ENCODE data around the gene CFP. TPM values are rescaled to one million over a fixed set of nuclear protein-coding genes. Genes with fewer than 3 reads are reported as not detected.
A peak's percentile ranks its signal among the peaks of the same experiment; 100 is the strongest.

The CFP gene
- total RNA-seq, 2 donors from 2014 or later = 13.1 to 18.9 TPM

GRCh38 chrX:47645530-47645929, 15.8 kb upstream of the CFP start:
- TF ChIP-seq CTCF (IDR thresholded peaks at IDR 0.05) = no peak
- ATAC-seq (ENCODE audit: insufficient number of reproducible peaks, low FRiP score, low read depth) = no peak
- peaks cover 6 to 17% of the 10 kb centered on the region in 2 donors for H3K4me1 ChIP-seq (ENCODE audit: control insufficient read depth in 1 of 2, low read depth in 2 of 2)
- no peaks in the 10 kb centered on the region for H3K9me3 ChIP-seq
- no peak overlapping the region for H3K27ac ChIP-seq
- H3K36me3 ChIP-seq = no peaks in the 10 kb centered on the region
- DNase-seq (ENCODE audit: low spot score) = no peak
- H3K4me3 ChIP-seq = no peak overlapping the region
- no peaks in the 10 kb centered on the region for H3K27me3 ChIP-seq (replicated peaks; ENCODE audit: insufficient read depth)

GRCh38 chrX:47644557-47645091, 14.9 kb upstream of the CFP start:
- Histone ChIP-seq H3K4me1 (ENCODE audit: control insufficient read depth in 1 of 2, low read depth in 2 of 2) (peaks cover 6 to 17% of the 10 kb centered on the region in 2 donors), H3K27me3 (replicated peaks; ENCODE audit: insufficient read depth) (no peaks in the 10 kb centered on the region), H3K4me3 (no peak overlapping the region), H3K27ac (no peak overlapping the region), H3K36me3 (peaks cover under 1% of the 10 kb centered on the region), H3K9me3 (no peaks in the 10 kb centered on the region)
- TF ChIP-seq CTCF (IDR thresholded peaks at IDR 0.05) = peak; percentile 38
- no peak for DNase-seq (ENCODE audit: low spot score)
- no peak for ATAC-seq (ENCODE audit: insufficient number of reproducible peaks, low FRiP score, low read depth)

- Histone ChIP-seq H3K9me3 (no peaks in the 10 kb centered on the region), H3K4me3 (no peak overlapping the region), H3K27ac (no peak overlapping the region), H3K27me3 (replicated peaks; ENCODE audit: insufficient read depth) (no peaks in the 10 kb centered on the region), H3K4me1 (ENCODE audit: control insufficient read depth in 1 of 2, low read depth in 2 of 2) (peaks cover 2 to 11% of the 10 kb centered on the region in 2 donors), H3K36me3 (peaks cover 5% of the 10 kb centered on the region)
- TF ChIP-seq CTCF (IDR thresholded peaks at IDR 0.05) = no peak
- no peak for DNase-seq (ENCODE audit: low spot score)
- ATAC-seq (ENCODE audit: insufficient number of reproducible peaks, low FRiP score, low read depth) = no peak
Observed at GRCh38 chrX:47643926-47644325, 14.2 kb upstream of the CFP start.

- H3K27me3 ChIP-seq (replicated peaks; ENCODE audit: insufficient read depth) = no peaks in the 10 kb centered on the region
- DNase-seq (ENCODE audit: low spot score) (no peak), ATAC-seq (ENCODE audit: insufficient number of reproducible peaks, low FRiP score, low read depth) (no peak)
- no peak overlapping the region for H3K4me3 ChIP-seq
- no peaks in the 10 kb centered on the region for H3K9me3 ChIP-seq
- no peak overlapping the region for H3K27ac ChIP-seq
- H3K36me3 ChIP-seq = peaks cover 23% of the 10 kb centered on the region
- TF ChIP-seq CTCF (IDR thresholded peaks at IDR 0.05) = no peak
- H3K4me1 ChIP-seq (ENCODE audit: control insufficient read depth in 1 of 2, low read depth in 2 of 2) = no peaks in the 10 kb centered on the region
Observed at GRCh38 chrX:47638816-47639215, 9.1 kb upstream of the CFP start.

- peak overlapping the region; percentile 51 for H3K4me3 ChIP-seq
- DNase-seq (ENCODE audit: low spot score) (no peak), ATAC-seq (ENCODE audit: insufficient number of reproducible peaks, low FRiP score, low read depth) (no peak)
- no peaks in the 10 kb centered on the region for H3K27me3 ChIP-seq (replicated peaks; ENCODE audit: insufficient read depth)
- H3K36me3 ChIP-seq = peaks cover 23% of the 10 kb centered on the region
- TF ChIP-seq CTCF (IDR thresholded peaks at IDR 0.05) = no peak
- no peak overlapping the region for H3K27ac ChIP-seq
- H3K4me1 ChIP-seq (ENCODE audit: control insufficient read depth in 1 of 2, low read depth in 2 of 2) = no peaks in the 10 kb centered on the region
- H3K9me3 ChIP-seq = no peaks in the 10 kb centered on the region
Observed at GRCh38 chrX:47637546-47638195, 7.9 kb upstream of the CFP start.
